Adipose tissue (tissue), 3 donors: ENCODE measurements around the gene POLE2. TPM values are rescaled to one million over a fixed set of nuclear protein-coding genes. Genes with fewer than 3 reads are reported as not detected.

ENCODE experiments used
- polyA plus RNA-seq, 3 donors: library from polyadenylated mRNA; stranded (reverse); fragments of 200-250 nt; gene quantifications; one replicate each; pipeline ENCODE4 v1.2.3, GENCODE V29; 2013
- donor health status: healthy with polysubstance abuse.
- donor health status: Bipolar disorder and iron deficiency.
- donor health status: healthy.

The POLE2 gene
- polyA plus RNA-seq, 3 donors: 0.90 to 3.3 (median 1.4) TPM

Other genes with a start within 250 kb of the POLE2 start
- 1,000 to 10,000 TPM; 3,167 to 5,182 (median 4,295) TPM for gene RPS29, start 101.8 kb downstream of the POLE2 start, polyA plus RNA-seq
- 1 to 10 TPM; 2.6 to 8.5 (median 4.0) TPM for gene LRR1, start 89.3 kb downstream of the POLE2 start, polyA plus RNA-seq
- gene RPL36AL, start 67.6 kb downstream of the POLE2 start, polyA plus RNA-seq: 100 to 1,000 TPM; 367 to 486 (median 378) TPM
- 10 to 100 TPM; 13.5 to 21.3 (median 15.4) TPM for gene MGAT2, start 67.4 kb downstream of the POLE2 start, polyA plus RNA-seq
- 1 to 10 TPM; 4.3 to 7.0 (median 6.3) TPM for gene DNAAF2, start 53.0 kb downstream of the POLE2 start, polyA plus RNA-seq
- gene KLHDC1, start 4.9 kb upstream of the POLE2 start, polyA plus RNA-seq: 1 to 10 TPM; 1.2 to 3.8 (median 2.6) TPM
- 10 to 100 TPM; 41.7 to 50.1 (median 46.4) TPM for gene KLHDC2, start 79.9 kb upstream of the POLE2 start, polyA plus RNA-seq
- 10 to 100 TPM in 2 of 3 donors, 1 to 10 TPM in 1; 8.1 to 38.7 (median 21.0) TPM for gene NEMF, start 164.6 kb upstream of the POLE2 start, polyA plus RNA-seq
- gene ARF6, start 204.9 kb upstream of the POLE2 start, polyA plus RNA-seq: 10 to 100 TPM; 13.2 to 40.7 (median 36.2) TPM